ENCODE data around the gene HNRNPLL. TPM values are rescaled to one million over a fixed set of nuclear protein-coding genes. Genes with fewer than 3 reads are reported as not detected.

The HNRNPLL gene
- total and polyA plus RNA-seq, 2 experiments from 2014 or later = 42.5 to 53.4 TPM

- TF ChIP-seq, protein P1, sequence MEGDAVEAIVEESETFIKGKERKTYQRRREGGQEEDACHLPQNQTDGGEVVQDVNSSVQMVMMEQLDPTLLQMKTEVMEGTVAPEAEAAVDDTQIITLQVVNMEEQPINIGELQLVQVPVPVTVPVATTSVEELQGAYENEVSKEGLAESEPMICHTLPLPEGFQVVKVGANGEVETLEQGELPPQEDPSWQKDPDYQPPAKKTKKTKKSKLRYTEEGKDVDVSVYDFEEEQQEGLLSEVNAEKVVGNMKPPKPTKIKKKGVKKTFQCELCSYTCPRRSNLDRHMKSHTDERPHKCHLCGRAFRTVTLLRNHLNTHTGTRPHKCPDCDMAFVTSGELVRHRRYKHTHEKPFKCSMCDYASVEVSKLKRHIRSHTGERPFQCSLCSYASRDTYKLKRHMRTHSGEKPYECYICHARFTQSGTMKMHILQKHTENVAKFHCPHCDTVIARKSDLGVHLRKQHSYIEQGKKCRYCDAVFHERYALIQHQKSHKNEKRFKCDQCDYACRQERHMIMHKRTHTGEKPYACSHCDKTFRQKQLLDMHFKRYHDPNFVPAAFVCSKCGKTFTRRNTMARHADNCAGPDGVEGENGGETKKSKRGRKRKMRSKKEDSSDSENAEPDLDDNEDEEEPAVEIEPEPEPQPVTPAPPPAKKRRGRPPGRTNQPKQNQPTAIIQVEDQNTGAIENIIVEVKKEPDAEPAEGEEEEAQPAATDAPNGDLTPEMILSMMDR (conservative IDR thresholded peaks at IDR 0.05; ENCODE audit: low read depth in 2 of 2) = no peak
- no peak for TF ChIP-seq ZNF114 (CRISPR knock-in tag; IDR thresholded peaks at IDR 0.05)
- no peak for TF ChIP-seq CREB1 (CRISPR knock-in tag; IDR thresholded peaks at IDR 0.05; ENCODE audit: low read depth)
- TF ChIP-seq POLR2AphosphoS5 (IDR thresholded peaks at IDR 0.05; ENCODE audit: low read depth) = no peak
- no peak for TF ChIP-seq EZH2 (IDR thresholded peaks at IDR 0.05; ENCODE audit: low read depth, unreplicated experiment)
Observed at GRCh38 chr2:38586931-38587330, 15.8 kb downstream of the HNRNPLL start (continued).

- no peaks in the 10 kb centered on the region for H3K9me2 ChIP-seq (ENCODE audit: insufficient read depth)
- Mint-ChIP-seq H3K4me1 (peaks cover 43% of the 10 kb centered on the region), H3K27ac (no peak overlapping the region), H3K4me3 (no peak overlapping the region), H3K36me3 (ENCODE audit: low read depth) (peaks cover 51% of the 10 kb centered on the region), H3K9me3 (no peaks in the 10 kb centered on the region), H3K27me3 (ENCODE audit: insufficient read depth, low read depth, poor library complexity) (no peaks in the 10 kb centered on the region)
- TF ChIP-seq ETS1 (IDR thresholded peaks at IDR 0.05) (no peak), POLR2AphosphoS5 (IDR thresholded peaks at IDR 0.05; ENCODE audit: low read depth) (no peak), ZNF462 (CRISPR knock-in tag; IDR thresholded peaks at IDR 0.05) (no peak), CREB1 (CRISPR knock-in tag; IDR thresholded peaks at IDR 0.05; ENCODE audit: low read depth) (no peak), NANOG (IDR thresholded peaks at IDR 0.05; ENCODE audit: borderline replicate concordance) (no peak)
- TF ChIP-seq, protein P1 (conservative IDR thresholded peaks at IDR 0.05; ENCODE audit: low read depth in 2 of 2) = no peak
- no peaks in the 10 kb centered on the region for H3K27me3 ChIP-seq (ENCODE audit: insufficient read depth)
- H3K4me2 ChIP-seq = no peak overlapping the region
- H3K4me3 ChIP-seq = no peak overlapping the region
- H3K4me1 ChIP-seq (ENCODE audit: insufficient read depth) = peaks cover 30% of the 10 kb centered on the region
- no peak overlapping the region for H2AFZ ChIP-seq
- ATAC-seq = no peak
- H3K27ac ChIP-seq (ENCODE audit: low read depth) = no peak overlapping the region
- DNase-seq (ENCODE audit: low spot score) = no peak
- peaks cover 15% of the 10 kb centered on the region for H3K36me3 ChIP-seq (ENCODE audit: insufficient read depth)
- no peaks in the 10 kb centered on the region for H3F3A ChIP-seq (replicated peaks; ENCODE audit: low read depth)
- peaks cover 26% of the 10 kb centered on the region for H4K20me1 ChIP-seq (replicated peaks; ENCODE audit: insufficient read depth)
- H3K79me2 ChIP-seq (replicated peaks; ENCODE audit: insufficient read depth) = peaks cover 63% of the 10 kb centered on the region
Observed at GRCh38 chr2:38584881-38585280, 17.8 kb downstream of the HNRNPLL start.
